Gastrocnemius medialis (tissue), 4 donors: ENCODE measurements around the gene DNAH17.

Source experiments
- CTCF ChIP-seq, 5 experiments: fragments of 450-650 bp in 3 of 5; fragments of 200-600 bp in 2 of 5; sonication (generic) in 2 of 5; IDR thresholded peaks in 4 of 5; conservative IDR thresholded peaks in 1 of 5; 1 replicate in 4 of 5; 2 replicates in 1 of 5; pipeline ENCODE4 v1.5.1; 2016 to 2019; ENCODE audit warnings: antibody characterized with exemption in 5 of 5, mild to moderate bottlenecking in 3 of 5, moderate library complexity in 3 of 5
- POLR2A ChIP-seq, 2 donors: fragments of 450-650 bp; IDR thresholded peaks; one replicate each; pipeline ENCODE4 v1.6.1; 2017; ENCODE audit warnings: antibody characterized with exemption in 2 of 2, mild to moderate bottlenecking in 2 of 2, moderate library complexity in 2 of 2

DNA sequence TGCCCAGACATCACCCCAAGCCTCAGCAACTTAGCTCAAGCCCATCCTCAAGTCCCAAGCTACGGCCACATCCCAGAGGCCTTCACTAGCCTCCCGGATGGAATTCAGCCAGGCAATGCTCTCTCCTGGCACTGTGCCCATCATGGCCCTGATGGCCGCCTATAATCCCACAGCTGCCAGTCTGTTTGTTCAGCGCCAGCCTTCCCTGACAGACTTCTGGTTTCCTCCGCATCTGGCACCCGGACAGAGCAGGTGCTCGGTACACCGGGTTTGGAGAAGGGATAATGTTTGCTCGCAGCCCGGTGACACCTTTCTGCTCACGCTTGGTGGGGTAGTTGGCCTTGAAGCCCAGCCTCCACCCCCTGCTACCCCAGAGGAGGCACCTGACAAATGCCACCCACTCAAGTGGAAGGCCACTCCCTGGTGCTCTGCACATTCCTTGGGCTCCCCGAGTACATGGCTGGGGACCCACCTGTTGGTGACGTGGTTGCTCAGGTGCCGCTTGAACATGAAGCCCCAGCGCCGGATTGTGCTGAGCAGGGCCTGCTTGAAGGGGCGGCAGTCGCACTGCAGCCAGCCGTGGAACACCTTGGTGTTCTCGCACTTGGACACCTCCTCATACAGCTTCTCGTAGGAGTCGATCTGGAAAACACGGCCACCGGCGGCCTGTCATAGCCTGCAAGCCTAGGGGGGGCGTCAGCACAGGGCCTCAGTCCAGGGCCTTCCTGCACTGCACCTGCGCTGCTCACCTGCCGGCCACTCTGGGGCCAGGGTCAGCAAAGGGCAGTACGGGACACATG is 47.1 kb downstream of the DNAH17 start:
- no peak for TF ChIP-seq POLR2A (IDR thresholded peaks at IDR 0.05)
- TF ChIP-seq CTCF (IDR thresholded peaks at IDR 0.05 in 4 of 5, conservative IDR thresholded peaks at IDR 0.05 in 1 of 5), result no peak
